Cardiac fibroblast (primary cell): ENCODE results near the gene ARL4C.

ENCODE experiments used
- DNase-seq, 2 donors: peaks; one replicate each; pipeline versions ENCODE4 v3.0.0 to v3.0.0-alpha.2; 2010; ENCODE audit warnings: low read depth in 2 of 2
- H3K4me3 ChIP-seq, 2 donors: replicated peaks in 1 of 2; 1 replicate in 1 of 2; 2 replicates in 1 of 2; pipeline ENCODE4 v1.5.1; 2011; ENCODE audit warnings: low read depth in 2 of 2, low read length in 2 of 2, mild to moderate bottlenecking in 2 of 2, moderate library complexity in 1 of 2
- CTCF ChIP-seq: IDR thresholded peaks from one replicate; pipeline ENCODE4 v1.5.1; 2011; ENCODE audit warnings: low read depth, mild to moderate bottlenecking, low read length, inconsistent platforms

ARL4C gene

GRCh38 chr2:234478121-234478858 is 18.6 kb downstream of the ARL4C start:
- no peak for TF ChIP-seq CTCF
- no peak overlapping the region for H3K4me3 ChIP-seq
- no peak for DNase-seq

DNA sequence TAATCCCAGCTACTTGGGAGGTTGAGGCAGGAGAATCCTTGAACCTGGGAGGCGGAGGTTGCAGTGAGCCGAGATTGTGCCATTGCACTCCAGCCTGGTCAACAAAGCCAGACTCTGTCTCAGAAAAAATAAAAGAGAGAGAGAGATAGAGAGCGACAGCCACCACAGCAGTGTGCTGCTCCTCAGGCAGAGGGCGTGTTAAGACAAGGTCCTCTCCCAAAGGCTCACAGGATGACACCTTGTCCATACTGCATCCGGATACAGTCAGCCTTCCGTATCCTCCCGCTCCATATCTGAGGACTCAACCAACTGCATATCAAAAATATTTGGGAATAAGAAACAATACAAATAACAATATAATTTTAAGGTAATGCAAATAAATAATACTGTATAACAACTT is 20.1 kb downstream of the ARL4C start:
- H3K4me3 ChIP-seq = no peak overlapping the region
- TF ChIP-seq CTCF = no peak
- no peak for DNase-seq

DNA sequence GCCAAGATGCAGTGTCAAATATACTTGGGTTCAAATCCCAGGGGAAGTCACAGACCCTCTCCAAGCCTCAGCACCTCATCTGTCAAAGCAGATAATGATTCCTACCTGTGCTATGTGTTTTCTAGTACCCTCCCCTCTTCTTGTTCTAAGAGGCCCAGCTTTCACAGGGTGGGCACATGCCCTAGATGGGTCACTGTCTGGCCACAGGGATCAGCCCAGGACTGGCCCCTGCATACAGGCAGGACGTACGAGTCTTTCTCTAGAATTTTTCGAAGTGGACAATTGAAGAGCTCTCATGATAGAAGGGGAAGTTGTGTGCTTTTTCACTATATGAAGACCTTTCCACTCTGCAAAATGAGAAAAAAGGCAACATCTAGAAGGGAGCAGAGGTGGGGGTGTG is 22.2 kb downstream of the ARL4C start:
- no peak for DNase-seq
- no peak overlapping the region for H3K4me3 ChIP-seq
- no peak for TF ChIP-seq CTCF

DNA sequence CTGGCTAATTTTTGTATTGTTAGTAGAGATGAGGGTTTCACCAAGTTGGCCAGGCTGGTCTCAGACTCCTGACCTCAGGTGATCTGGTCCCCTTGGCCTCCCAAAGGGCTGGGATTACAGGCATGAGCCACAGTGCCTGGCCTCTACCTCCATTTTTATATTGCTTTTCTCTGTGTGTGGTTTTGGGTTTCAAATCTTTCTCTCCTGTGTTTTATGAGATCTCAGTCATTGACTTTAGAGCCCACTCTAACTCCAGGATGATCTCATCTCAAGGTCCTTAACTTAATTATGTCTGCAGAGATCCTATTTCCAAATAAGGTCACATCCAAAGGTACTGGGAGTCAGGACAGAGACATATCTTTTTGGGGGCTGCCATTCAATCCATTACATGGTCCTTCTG is 24.7 kb downstream of the ARL4C start:
- no peak overlapping the region for H3K4me3 ChIP-seq
- no peak for TF ChIP-seq CTCF
- no peak for DNase-seq

DNA sequence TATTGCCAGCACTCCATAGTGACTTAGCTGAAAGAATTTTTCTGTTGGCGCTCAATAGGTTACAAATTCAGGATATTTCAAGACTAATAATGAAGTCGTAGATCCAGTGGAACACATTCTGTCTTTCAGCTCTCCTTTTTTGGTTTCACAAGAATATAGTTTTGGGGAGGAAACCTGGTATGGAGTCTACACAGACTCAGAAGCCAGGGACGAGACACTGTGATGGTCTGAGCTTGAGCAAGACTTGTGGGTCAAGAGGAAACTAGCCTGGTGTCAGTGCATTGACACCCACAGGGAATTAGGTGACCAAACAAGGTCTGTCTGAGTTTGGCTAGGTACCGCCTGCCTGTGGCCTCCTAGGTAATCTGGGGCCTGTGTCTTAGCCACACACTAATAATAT is 26.9 kb downstream of the ARL4C start:
- no peak overlapping the region for H3K4me3 ChIP-seq
- DNase-seq = no peak
- no peak for TF ChIP-seq CTCF

GRCh38 chr2:234469251-234469845 is 27.5 kb downstream of the ARL4C start:
- no peak overlapping the region for H3K4me3 ChIP-seq
- TF ChIP-seq CTCF = no peak
- no peak for DNase-seq

- no peak for TF ChIP-seq CTCF
- no peak for DNase-seq
These were observed 28.4 kb downstream of the ARL4C start for GRCh38 chr2:234468503-234468902.

More at GRCh38 chr2:234468503-234468902, 28.4 kb downstream of the ARL4C start:
- H3K4me3 ChIP-seq = no peak overlapping the region
